Measurements from ENCODE around the gene NCKAP5L.

- TF ChIP-seq CTCF (IDR thresholded peaks at IDR 0.05): no peak
- TF ChIP-seq EP300 (IDR thresholded peaks at IDR 0.05): no peak
Observed at GRCh38 chr12:49869816-49870500, 41.7 kb upstream of the NCKAP5L start.

Data from ovary (tissue), 3 donors.